OCI-LY7 (cell line): ENCODE results near the gene NABP2. TPM values are rescaled to one million over a fixed set of nuclear protein-coding genes. Genes with fewer than 3 reads are reported as not detected.

Experiments
- Bru-seq: library from RNA; stranded (reverse); fragments of 400-500 nt; gene quantifications from one replicate; lab custom pipeline; 2021; lab: Mats Ljungman, UMichigan
- BruChase-seq, 2 experiments: library from RNA; stranded (reverse); fragments of 400-500 nt; gene quantifications; one replicate each; lab custom pipeline; 2021; lab: Mats Ljungman, UMichigan
- BruUV-seq: library from RNA; stranded (reverse); fragments of 400-500 nt; replicated peaks from 2 replicates; lab custom pipeline; 2021; lab: Mats Ljungman, UMichigan
- CTCF ChIA-PET: fragments of 300-600 bp; sonication (Branson Sonifier 250); formaldehyde crosslinking; loops from one replicate; lab custom pipeline; 2022; ENCODE audit warnings: antibody characterized with exemption; ENCODE audit not compliant: unreplicated experiment; lab: Charles Lee
- POLR2A ChIA-PET: fragments of 300-600 bp; sonication (Branson Sonifier 250); formaldehyde crosslinking; loops from one replicate; lab custom pipeline; 2022; ENCODE audit warnings: antibody characterized with exemption; lab: Charles Lee
- DNase-seq: peaks from one replicate; pipeline ENCODE4 v3.0.0-alpha.2; 2015; ENCODE audit warnings: low spot score
- H2AFZ ChIP-seq: fragments of 200-600 bp; sonication (generic), shearing (Covaris generic); 2 replicates; pipeline ENCODE4 v1.6.1; 2014; ENCODE audit warnings: mild to moderate bottlenecking, antibody characterized with exemption, low read length, moderate library complexity
- H3K27ac ChIP-seq: fragments of 200-600 bp; sonication (generic); 2 replicates; pipeline ENCODE4 v1.5.1; 2014; ENCODE audit warnings: mixed run types, low read depth, mild to moderate bottlenecking, moderate library complexity, low read length, inconsistent platforms; ENCODE audit not compliant: poor library complexity, severe bottlenecking
- H3K36me3 ChIP-seq: fragments of 200-600 bp; sonication (generic); 2 replicates; pipeline ENCODE4 v1.6.1; 2014; ENCODE audit warnings: mild to moderate bottlenecking, antibody characterized with exemption, low read length, moderate library complexity, mixed read lengths; ENCODE audit not compliant: insufficient read depth
- H3K4me1 ChIP-seq: fragments of 200-600 bp; sonication (generic); 2 replicates; pipeline ENCODE4 v1.5.1; 2014; ENCODE audit warnings: mild to moderate bottlenecking, low read length; ENCODE audit not compliant: insufficient read depth, poor library complexity, severe bottlenecking
- H3K4me2 ChIP-seq: fragments of 200-600 bp; sonication (generic); 2 replicates; pipeline ENCODE4 v1.6.1; 2014; ENCODE audit warnings: mild to moderate bottlenecking, low read length
- H3K4me3 ChIP-seq: fragments of 200-600 bp; sonication (generic); 2 replicates; pipeline ENCODE4 v1.5.1; 2014; ENCODE audit warnings: mild to moderate bottlenecking, low read depth, low read length; ENCODE audit not compliant: poor library complexity, severe bottlenecking
- H3K79me2 ChIP-seq: fragments of 200-600 bp; sonication (generic); 2 replicates; pipeline ENCODE4 v1.6.1; 2016; ENCODE audit warnings: low read depth, mild to moderate bottlenecking, low read length, moderate library complexity, mixed read lengths; ENCODE audit not compliant: insufficient read depth
- H3K9me2 ChIP-seq: fragments of 200-600 bp; sonication (generic); 2 replicates; pipeline ENCODE4 v1.6.1; 2016; ENCODE audit warnings: mild to moderate bottlenecking, low read length, mixed read lengths; ENCODE audit not compliant: insufficient read depth
- H3K9me3 ChIP-seq: fragments of 200-600 bp; sonication (generic); 2 replicates; pipeline ENCODE4 v1.6.1; 2014; ENCODE audit warnings: mild to moderate bottlenecking, mixed run types, low read length, mixed read lengths
- H4K20me1 ChIP-seq: fragments of 200-600 bp; sonication (generic); 2 replicates; pipeline ENCODE4 v1.6.1; 2014; ENCODE audit warnings: mild to moderate bottlenecking, antibody characterized with exemption, low read length, moderate library complexity, mixed read lengths; ENCODE audit not compliant: insufficient read depth
- CTCF ChIP-seq: fragments of 200-600 bp; sonication (generic); conservative IDR thresholded peaks from 2 replicates; pipeline ENCODE4 v1.5.1; 2014; ENCODE audit warnings: mild to moderate bottlenecking, antibody characterized with exemption, low read length, moderate library complexity, mixed read lengths
- EZH2phosphoT487 ChIP-seq: fragments of 200-600 bp; sonication (generic); IDR thresholded peaks from 2 replicates; pipeline ENCODE4 v1.6.1; 2018; ENCODE audit warnings: low read depth, borderline replicate concordance, mild to moderate bottlenecking, mixed run types, antibody characterized with exemption, low read length, moderate library complexity, mixed read lengths
- intact Hi-C: fragments of 100-400 bp; cut with micrococcal nuclease; formaldehyde crosslinking; loops from one replicate; pipeline ENCODE4 v1.10.0; 2022; ENCODE audit not compliant: unreplicated experiment
- long read RNA-seq: library from polyadenylated mRNA; stranded (forward); transcript quantifications from one replicate; pipeline ENCODE4 v2.0.0, GENCODE V29; 2022
- total RNA-seq, 2 experiments: library from RNA; depleted of rRNA in 1 of 2; stranded (reverse); fragments of >200 nt in 1 of 2; shearing (Covaris generic) in 1 of 2; gene quantifications; 2 replicates each; pipeline ENCODE4 v1.2.3, GENCODE V29; 2014 to 2022

NABP2 gene
- total RNA-seq (2014; rRNA removed; shearing (Covaris generic)) (37.5 and 46.0 TPM in 2 replicates), total RNA-seq (2022) (54.1 and 61.1 TPM in 2 replicates), Bru-seq, nascent RNA (percentile 73 among the genes with signal in this experiment), BruChase-seq, experiment 1, labeled RNA remaining after a 6-hour chase (percentile 84 among the genes with signal in this experiment), BruChase-seq, experiment 2, labeled RNA remaining after a 2-hour chase (percentile 73 among the genes with signal in this experiment)
- long read RNA-seq, transcript NABP2-201 (7 exons, 1,417 nt): major isoform, 19 of 41 reads
- long read RNA-seq, transcript NABP2-203 (6 exons, 1,775 nt): minor isoform, 9 of 41 reads
- long read RNA-seq, partial matches to known transcripts: 0 of 41 reads
- long read RNA-seq, other reads (novel, unspliced or antisense): 8 of 41 reads

- intact Hi-C loops: loop anchor here (1.0 kb wide), 4 partner anchors 16 to 105 kb away; no protein-coding TSS in a partner anchor
- peak; percentile 98 for DNase-seq
- Histone ChIP-seq H3K4me2 (peak within 1 kb of the TSS; percentile 100), H2AFZ (peak within 1 kb of the TSS; percentile 97), H3K9me3 (no peaks in the 10 kb centered on the region), H3K9me2 (no peaks in the 10 kb centered on the region), H4K20me1 (no peaks in the 10 kb centered on the region), H3K4me1 (peaks cover 40% of the 10 kb centered on the region), H3K27ac (peak within 1 kb of the TSS; percentile 41), H3K79me2 (peaks cover 23% of the 10 kb centered on the region; the same call in 1 of the 2 replicates), H3K4me3 (peak within 1 kb of the TSS; percentile 83), H3K36me3 (no peaks in the 10 kb centered on the region; the same call in 1 of the 2 replicates)
- CTCF ChIA-PET: no interaction called here
- TF ChIP-seq EZH2phosphoT487 (no peak), CTCF (peak; percentile 96)
- TSS peak; percentile 83 for BruUV-seq
- POLR2A ChIA-PET: interaction anchor here (3.9 to 4.2 kb wide), 2 partner anchors 17 to 35 kb away, joined by 18 to 85 read pairs; partner anchors contain the start of gene SMARCC2
These were observed at the start of gene NABP2 for GRCh38 chr12:56224102-56224701. Gene NABP2, plus strand, starts transcription at chr12:56224342. Its CDS starts 515 bp downstream, at chr12:56224857.

- Histone ChIP-seq H3K79me2 (no peaks in the 10 kb centered on the region), H3K27ac (no peak overlapping the region), H3K4me1 (no peaks in the 10 kb centered on the region), H3K9me3 (no peaks in the 10 kb centered on the region), H2AFZ (no peak overlapping the region), H3K9me2 (no peaks in the 10 kb centered on the region), H3K4me3 (no peak overlapping the region), H4K20me1 (no peaks in the 10 kb centered on the region), H3K36me3 (peaks cover 92% of the 10 kb centered on the region), H3K4me2 (no peak overlapping the region)
- ChIA-PET POLR2A (no interaction called here), CTCF (interaction anchor here (0.6 kb wide), 1 partner anchor 98 kb away, joined by 3 read pairs; no protein-coding TSS in a partner anchor)
- no TSS peak for BruUV-seq
- no peak for TF ChIP-seq CTCF
- TF ChIP-seq EZH2phosphoT487: no peak
- DNase-seq: no peak
- intact Hi-C loops: no loop called here
These were observed 45.8 kb upstream of the NABP2 start for GRCh38 chr12:56178347-56178746.
